ENCODE measurements around the gene ORC3.
"Not testable (repeated sequence)": the region's sequence is repeated elsewhere in the genome, so short reads cannot be mapped to it uniquely, and the experiment has no call there.

ORC3 gene

DNA sequence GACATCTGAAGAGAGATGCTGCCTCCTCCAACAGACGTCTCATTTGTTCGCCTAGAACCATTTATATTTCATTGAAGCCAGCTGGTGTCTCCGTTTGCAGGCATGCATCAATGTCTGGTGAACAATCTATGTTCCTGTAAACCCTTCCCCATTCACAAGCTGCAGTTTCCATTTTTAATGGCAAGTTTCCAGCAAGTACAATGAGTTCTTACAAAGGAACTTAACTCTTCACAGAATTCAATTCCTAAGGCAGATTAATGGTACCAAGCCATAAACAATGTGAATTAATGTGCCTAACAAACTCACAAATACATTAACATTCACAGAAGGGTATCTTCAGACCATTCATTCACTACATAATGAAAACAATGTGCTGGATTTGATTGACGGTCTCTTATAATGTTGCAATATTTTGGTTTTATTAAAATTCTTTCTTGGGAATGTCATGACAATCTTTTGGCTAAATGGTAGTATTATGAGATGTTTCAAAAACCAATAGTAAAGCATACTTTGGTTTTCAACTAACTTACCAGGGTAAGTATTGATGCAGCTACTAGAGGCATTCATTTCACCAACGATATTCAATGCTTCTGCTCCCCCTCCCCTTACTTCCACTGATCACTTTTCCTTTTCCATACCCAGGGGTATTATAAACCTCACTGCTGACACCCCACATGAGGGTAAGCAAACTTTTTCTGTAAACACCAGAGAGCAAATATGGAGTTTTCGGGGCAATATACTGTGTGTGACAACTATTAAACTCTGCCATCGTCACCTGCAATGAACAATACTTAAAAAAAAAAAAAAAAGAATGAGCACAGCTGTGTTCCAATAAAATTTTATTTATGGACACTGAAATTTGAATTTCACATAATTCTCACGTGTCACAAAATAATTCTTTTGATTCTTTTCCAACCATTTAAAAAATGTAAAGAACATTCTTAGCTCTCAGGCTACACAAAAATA is 107.9 kb downstream of the ORC3 start:
- no peak for DNase-seq (ENCODE audit: low read depth)

DNA sequence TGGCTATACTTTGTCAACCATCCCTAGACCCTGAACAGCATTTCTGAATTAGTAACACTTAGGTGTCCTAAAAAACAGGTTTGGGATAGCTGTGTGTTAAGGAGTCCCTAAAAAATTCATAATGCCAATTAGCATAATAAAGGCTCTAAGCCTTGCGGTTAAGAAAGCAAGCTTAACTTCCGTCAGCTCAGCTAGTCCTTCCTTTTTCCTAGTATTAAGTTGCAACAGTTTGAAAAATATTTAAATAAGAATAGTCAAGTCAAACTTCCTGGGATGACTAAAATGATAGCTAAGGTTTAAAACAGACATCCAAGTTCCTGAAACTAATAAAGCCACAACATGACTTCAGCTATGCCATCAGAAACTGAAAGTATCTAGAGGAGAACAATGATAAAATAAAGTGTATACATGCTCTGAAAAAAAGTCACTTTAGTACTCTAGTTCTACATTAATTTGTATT is 108.6 kb downstream of the ORC3 start:
- no peak for DNase-seq (ENCODE audit: low read depth)

DNA sequence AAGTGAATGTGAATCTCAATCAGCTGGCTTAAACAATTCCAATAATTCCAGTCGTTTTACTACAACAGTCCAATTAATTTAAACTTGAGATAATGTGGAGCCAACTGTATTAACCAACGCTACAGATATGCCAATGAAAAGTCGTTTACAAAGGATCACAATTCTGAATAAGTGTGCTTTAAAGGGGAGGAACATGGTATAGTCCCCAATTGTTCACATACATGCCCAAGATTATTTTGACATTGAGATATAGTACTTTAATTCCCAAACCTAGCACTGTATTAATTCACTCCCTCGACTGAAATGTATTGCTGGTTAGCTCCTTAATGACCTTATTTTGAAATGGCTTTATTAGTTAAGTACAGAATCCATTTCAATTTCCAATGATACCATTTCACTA is 109.6 kb downstream of the ORC3 start:
- no peak for DNase-seq (ENCODE audit: low read depth)

DNA sequence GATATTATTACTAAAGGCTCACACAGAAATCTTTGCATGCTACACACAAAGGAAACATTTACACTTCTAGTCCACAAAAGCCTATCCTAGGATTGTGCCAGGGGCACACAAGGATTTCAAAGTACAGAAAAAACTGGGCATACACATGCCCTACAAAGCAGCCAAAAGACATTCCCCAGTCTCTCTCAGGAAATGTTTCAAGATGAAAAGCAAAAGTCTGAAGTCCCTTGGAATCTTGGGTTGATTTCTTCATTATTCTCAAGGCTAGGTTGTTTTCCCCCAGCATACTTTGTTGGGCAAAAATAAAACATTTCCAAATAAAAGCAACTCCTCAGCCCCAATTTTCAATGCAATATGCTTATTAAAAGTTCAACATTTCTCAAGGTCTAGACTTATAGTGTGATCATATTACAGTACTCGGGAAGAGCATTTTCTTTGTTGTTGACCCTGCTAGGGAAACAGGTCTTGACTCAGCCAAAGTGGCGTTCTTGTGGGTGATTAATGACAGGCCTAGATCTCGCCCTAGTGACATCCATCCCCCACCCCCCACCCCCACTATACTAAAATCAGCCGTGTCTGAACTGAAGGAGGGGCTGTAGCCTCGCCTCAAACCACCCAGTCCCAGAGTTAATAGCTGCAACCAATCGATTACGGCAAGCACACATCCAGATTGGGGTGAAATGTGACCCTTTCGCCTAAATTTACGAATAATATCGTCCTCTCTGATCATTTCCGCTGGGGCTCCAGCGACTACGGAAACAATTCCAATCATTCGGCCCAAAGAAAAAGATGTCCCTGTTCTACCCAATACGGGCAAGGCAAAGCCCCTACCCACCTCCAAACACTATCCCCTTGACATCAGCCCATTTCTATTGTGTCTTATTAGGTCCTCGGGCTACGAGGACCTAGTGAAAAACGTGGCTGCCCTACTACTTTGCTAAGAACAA is 110.7 kb downstream of the ORC3 start:
- DNase-seq (ENCODE audit: low read depth), result no peak

DNA sequence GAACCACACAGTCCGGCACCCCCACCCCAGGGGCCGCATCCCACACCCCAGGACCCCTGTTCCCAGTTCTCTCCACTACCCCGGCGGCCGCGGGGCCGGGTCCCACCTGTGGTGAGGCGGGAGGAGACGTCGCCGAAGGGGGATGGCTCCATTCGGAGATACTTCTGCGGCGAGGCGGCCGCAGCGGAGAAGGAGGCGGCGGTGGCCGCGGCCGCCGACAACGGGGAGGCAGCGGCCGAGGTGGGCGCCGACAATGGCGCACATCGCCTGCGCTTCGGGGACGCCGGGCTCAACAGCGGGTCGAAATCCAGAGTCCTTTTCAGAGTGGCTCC is 111.4 kb downstream of the ORC3 start:
- DNase-seq (ENCODE audit: low read depth), result no peak

DNA sequence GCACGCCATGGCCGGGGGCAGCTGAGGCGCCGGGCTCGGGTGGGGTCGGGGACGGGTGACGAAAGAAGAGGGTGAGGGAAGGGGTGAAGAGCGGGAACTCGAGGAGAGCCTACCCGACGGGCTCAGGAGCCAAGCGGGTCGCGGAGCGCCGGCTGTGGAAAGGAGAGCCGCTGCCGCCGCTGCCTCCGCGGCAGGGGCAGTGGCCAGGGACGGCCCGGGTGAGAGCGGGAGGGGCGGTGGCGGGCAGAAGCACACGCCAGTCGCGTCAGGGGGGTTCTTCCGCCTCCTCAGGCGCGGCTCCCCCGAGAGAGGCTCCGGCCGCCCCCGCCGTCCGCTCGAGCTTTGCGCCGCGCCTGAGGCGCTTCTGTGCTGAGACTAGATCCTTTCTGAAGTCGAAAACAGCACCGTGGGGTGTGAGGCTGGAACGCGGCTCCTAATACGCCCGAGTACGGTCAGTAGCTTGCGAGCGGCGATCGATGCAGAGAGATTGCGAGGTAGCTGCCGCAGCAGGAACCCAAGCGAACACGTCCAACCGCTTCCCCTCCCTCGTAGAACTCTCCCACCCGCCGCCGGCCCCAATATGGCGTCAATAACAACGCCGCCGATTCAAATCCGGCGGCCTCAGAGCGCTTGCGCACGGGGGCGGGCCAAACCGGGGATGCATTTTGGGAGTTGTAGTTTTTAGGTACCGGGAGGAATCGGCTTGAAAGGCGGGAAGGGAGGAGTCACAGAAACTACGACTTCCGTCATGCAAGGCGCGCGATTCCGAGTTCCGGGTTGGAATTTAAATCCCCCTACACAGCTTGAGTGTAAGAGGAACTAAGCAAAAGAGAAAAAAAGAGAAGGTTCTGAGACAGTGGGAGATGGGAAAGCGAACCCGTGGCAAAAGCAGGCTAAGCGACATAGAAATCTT is 112.0 kb downstream of the ORC3 start, which contains the start of gene AKIRIN2:
TSS of gene AKIRIN2 (minus strand) at position 558 of the 913 bp plus-strand sequence. CDS start at position 9, 549 bp downstream.
- peak; percentile 89 for DNase-seq (ENCODE audit: low read depth)

DNA sequence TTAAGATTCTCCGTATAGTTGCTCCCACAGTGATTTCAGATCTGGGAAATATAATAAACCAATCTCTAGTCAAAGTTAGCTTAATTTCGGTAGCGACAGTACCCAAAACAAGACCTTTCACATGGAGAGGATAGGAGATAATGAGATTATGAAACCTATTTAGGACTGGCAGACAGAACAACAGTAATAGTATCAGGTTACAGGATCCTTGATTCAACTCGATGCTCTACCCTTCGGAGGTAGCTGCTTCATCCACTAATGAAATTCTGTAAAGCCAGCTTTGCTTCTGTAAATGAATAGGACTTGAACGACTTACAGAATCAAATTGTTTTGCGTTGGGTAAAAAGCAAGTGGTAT is 112.6 kb downstream of the ORC3 start:
- DNase-seq (ENCODE audit: low read depth), result no peak

DNA sequence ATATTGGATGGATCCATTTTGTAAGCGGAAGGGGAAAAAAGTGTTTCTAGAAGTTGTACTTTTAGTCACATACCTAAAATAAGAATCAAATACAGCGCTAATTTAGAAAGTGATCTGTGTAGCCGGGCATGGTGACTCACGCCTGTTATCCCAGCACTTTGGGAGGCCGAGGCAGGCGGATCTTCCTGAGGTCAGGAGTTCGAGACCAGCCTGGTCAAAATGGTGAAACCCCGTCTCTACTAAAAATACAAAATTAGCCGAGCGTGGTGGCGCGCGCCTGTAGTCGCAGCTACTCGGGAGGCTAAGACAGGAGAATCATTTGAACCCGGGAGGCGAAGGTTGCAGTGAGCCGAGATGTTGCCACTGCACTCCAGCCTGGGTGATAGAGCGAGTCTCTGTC is 113.1 kb downstream of the ORC3 start:
- not testable (repeated sequence) for DNase-seq (ENCODE audit: low read depth)

DNA sequence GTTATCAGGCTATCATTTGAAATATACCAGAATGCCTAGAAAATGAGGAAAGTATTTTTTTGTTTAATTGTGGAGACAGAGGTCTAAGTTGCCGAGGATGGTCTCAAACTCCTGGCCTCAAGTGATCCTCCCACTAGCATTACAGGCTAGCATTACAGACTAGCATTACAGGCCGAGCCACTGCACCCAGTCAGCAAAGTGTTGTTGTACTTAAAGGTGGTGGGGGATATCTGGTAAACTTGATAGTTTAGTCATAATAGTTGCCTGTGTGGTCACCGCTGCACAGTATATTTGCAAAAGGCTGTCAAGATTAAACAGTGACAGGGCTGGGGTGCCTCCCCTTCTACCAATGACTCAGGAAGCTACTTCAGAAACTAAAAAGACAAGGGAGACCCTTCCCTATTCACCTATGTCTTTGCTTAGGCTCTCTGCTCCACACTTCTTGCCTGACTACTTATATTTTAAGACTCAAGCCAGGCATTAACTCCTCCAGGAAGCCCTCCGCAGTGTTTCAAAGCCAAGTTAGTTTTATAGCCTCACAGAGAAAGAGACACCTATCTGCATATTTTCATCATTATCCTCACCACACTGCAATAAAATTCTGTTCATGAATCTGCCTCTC is 115.2 kb downstream of the ORC3 start:
- no peak for DNase-seq (ENCODE audit: low read depth)

DNA sequence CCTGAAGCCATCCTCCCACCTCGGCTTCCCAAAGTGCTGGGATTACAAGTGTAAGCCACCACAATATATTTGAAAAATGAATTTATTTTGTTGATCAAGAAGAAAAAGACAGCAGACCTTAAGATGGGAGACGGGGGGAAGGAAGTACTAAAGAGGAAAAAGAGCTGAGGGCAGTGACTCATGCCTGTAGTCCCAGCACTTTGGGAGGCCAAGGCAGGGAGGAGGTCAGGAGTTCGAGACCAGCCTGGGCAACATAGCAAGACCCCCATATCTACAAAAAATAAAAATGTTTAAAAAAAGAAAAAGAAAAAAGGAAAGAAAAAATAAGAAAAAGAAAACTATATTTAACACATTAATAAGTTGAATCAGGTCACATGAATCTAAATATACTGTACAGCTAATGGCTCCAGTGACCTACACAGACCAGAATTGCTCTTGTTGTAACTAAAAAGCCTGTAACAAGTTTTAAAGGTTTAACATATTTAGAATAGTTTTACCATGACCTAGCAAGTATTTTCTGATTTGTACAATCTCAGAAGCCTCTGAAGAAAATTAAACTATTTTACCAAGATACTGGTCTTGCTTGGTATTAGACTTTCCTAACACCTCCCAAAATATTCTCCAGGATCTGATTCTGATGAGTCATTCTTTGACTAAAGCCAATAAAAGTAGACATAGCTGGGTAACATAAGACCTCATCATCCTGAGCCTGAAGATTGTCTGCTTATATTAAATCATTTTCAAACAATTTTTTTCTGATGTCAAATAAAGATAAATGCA is 116.4 kb downstream of the ORC3 start:
- DNase-seq (ENCODE audit: low read depth), result no peak

DNA sequence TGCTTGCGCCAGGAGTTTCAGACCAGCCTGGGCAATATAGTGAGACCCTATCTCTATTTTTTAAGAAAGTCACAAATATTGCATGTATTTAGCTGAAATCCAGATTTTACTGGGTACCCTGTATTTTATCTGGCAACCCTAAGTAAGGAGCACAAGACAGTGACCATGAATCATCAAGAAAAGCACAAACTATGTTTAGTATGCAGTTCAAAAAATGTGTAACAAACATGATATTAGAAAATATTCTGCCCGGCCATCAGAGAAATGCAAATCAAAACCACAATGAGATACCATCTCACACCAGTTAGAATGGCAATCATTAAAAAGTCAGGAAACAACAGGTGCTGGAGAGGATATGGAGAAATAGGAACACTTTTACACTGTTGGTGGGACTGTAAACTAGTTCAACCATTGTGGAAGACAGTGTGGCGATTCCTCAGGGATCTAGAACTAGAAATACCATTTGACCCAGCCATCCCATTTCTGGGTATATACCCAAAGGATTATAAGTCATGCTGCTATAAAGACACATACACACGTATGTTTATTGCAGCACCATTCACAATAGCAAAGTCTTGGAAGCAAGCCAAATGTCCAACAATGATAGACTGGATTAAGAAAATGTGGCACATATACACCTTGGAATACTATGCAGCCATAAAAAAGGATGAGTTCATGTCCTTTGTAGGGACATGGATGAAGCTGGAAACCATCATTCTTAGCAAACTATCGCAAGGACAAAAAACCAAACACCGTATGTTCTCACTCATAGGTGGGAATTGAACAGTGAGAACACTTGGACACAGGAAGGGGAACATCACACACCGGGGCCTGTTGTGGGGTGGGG is 118.9 kb downstream of the ORC3 start:
- DNase-seq (ENCODE audit: low read depth), result not testable (repeated sequence)

DNA sequence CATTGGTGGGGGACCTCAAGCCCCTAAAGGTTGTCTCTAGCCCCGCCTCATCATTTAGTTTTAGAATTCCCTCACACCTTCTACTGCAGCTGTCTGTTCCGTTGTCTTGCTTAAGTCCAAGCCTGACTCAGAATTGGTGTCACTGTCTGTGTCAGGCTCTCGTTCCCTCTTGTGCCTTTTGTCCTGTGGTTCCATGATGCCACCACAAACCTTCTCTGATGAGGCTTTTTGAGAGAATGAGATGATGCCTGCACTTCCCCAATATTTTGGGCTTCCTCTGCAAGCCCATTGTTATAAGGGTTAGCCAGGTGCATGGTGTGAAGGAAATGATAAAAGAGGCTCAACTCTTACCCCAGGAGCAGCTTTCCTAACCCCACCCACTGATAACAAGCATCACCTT is 120.2 kb downstream of the ORC3 start:
- no peak for DNase-seq (ENCODE audit: low read depth)

DNA sequence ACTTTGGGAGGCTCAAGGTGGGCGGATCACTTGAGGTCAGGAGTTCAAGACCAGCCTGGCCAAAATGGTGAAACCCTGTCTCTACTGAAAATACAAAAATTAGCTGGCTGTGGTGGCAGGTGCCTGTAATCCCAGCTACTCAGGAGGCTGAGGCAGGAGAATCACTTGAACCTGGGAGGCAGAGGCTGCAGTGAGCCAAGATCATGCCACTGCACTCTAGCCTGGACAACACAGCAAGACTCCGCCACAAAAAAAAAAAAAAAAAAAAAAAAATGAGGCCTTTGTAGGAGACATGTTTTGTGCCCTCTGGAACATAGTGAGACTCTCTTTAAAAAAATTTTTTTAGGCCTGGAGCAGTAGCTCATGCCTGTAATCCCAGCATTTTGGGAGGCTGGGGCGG is 122.8 kb downstream of the ORC3 start:
- DNase-seq (ENCODE audit: low read depth), result not testable (repeated sequence)

DNA sequence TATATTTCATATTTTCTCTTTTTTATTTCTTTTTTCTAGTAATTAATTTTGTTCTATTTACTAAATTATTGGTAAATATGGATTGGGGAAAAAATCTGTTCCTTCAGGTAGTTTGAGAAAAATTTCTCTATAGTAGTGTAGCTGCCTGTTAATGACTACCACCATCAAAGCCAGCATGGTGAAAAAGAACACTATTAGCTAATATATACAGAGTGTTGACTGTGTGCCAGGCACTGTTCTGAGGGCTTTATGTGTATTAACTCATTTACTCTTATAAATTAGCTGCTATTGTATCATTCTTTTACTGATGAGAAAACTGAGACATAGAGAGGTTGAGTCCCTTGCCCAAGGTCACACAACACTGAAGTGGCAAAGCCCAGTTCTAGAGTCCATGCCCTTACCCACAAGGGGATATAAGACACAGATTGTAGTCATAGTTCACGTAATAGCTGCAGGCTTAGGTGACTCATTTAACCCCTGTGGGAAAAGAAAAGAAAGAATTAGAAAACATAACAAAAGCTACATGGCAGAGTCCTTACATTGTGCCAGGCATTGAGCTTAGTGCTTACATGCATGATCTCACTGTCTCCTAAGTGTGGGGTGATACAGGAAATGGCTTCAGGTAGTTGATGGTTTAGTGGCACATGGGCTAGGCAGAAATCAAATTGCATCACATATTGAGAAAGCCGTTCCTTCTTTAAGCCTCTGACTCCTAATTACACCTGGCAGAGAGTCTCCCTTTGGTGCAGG is 124.3 kb downstream of the ORC3 start:
- no peak for DNase-seq (ENCODE audit: low read depth)

Data from stimulated activated CD8-positive, alpha-beta memory T cell treated with anti-CD3 and anti-CD28 coated beads, Interleukin-7, amount 100 ng/mL, for 24 hours (primary cell).